Posterior vena cava (tissue), 2 donors: Measurements from ENCODE around the gene ADCY10. TPM values are rescaled to one million over a fixed set of nuclear protein-coding genes. Genes with fewer than 3 reads are reported as not detected.

Experiments
- DNase-seq: peaks from one replicate; pipeline ENCODE4 v3.0.0-alpha.2; 2020; ENCODE audit warnings: low spot score
- intact Hi-C, 2 donors: fragments of 100-400 bp; cut with DNase I; formaldehyde crosslinking; loops; one replicate each; pipeline versions ENCODE4 v1.14.1 to v1.14.2; 2022 to 2023
- long read RNA-seq, 2 donors: library from polyadenylated mRNA; unstranded; transcript quantifications; one replicate each; pipeline ENCODE4 v2.0.0, GENCODE V29; 2020 to 2021
- total RNA-seq, 2 donors: library from RNA; stranded (reverse); fragmentation: NEBNext Ultra II Directional; extraction: Animal tissue kit (Norgen Biotek cat#: 25700); gene quantifications; one replicate each; pipeline ENCODE4 v1.2.1, GENCODE V29; 2021
- donor health status: DM: yes; HTN: yes; CAD: no.
- donor health status: DM: yes; HTN: yes; CAD: no.

ADCY10 gene, protein sequence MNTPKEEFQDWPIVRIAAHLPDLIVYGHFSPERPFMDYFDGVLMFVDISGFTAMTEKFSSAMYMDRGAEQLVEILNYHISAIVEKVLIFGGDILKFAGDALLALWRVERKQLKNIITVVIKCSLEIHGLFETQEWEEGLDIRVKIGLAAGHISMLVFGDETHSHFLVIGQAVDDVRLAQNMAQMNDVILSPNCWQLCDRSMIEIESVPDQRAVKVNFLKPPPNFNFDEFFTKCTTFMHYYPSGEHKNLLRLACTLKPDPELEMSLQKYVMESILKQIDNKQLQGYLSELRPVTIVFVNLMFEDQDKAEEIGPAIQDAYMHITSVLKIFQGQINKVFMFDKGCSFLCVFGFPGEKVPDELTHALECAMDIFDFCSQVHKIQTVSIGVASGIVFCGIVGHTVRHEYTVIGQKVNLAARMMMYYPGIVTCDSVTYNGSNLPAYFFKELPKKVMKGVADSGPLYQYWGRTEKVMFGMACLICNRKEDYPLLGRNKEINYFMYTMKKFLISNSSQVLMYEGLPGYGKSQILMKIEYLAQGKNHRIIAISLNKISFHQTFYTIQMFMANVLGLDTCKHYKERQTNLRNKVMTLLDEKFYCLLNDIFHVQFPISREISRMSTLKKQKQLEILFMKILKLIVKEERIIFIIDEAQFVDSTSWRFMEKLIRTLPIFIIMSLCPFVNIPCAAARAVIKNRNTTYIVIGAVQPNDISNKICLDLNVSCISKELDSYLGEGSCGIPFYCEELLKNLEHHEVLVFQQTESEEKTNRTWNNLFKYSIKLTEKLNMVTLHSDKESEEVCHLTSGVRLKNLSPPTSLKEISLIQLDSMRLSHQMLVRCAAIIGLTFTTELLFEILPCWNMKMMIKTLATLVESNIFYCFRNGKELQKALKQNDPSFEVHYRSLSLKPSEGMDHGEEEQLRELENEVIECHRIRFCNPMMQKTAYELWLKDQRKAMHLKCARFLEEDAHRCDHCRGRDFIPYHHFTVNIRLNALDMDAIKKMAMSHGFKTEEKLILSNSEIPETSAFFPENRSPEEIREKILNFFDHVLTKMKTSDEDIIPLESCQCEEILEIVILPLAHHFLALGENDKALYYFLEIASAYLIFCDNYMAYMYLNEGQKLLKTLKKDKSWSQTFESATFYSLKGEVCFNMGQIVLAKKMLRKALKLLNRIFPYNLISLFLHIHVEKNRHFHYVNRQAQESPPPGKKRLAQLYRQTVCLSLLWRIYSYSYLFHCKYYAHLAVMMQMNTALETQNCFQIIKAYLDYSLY (N-terminal part only)
- total RNA-seq = under 1 TPM; 0.28 to 0.38 TPM
- long read RNA-seq, donor 1 = 0 reads
- long read RNA-seq, donor 2 = 0 reads

GRCh38 chr1:167913895-167914496 lies at the start of gene ADCY10:
TSS of gene ADCY10 (minus strand) at chr1:167914134. CDS start at chr1:167905140, 8,994 bp downstream.
- intact Hi-C loops = no loop called here
- no peak for DNase-seq

GRCh38 chr1:167957710-167958109 lies 43.8 kb upstream of the ADCY10 start:
- no peak for DNase-seq
- intact Hi-C loops = no loop called here

DNA sequence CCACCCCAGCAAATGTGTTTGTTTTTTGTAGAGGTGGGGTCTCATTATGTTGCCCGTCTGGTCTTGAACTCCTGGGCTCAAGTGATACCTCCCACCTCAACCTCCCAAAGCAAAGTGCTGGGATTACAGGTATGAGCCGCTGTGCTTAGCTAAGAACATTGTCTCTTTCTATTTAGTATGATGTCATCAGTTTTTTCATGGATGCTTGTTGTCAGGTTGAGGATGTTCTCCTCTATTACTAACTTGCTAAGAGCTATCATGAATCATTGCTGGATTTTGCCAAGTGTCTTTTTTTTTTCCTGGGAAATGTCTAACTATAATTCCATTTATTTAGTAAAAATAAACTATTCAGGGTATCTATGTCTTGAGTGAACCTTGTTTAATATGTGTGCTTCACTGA lies 42.0 kb upstream of the ADCY10 start:
- no peak for DNase-seq
- intact Hi-C loops = no loop called here

GRCh38 chr1:167950569-167950968 lies 36.6 kb upstream of the ADCY10 start:
- intact Hi-C loops = no loop called here

GRCh38 chr1:167949785-167950184 lies 35.9 kb upstream of the ADCY10 start:
- DNase-seq = no peak
- intact Hi-C loops = no loop called here

More at GRCh38 chr1:167950569-167950968, 36.6 kb upstream of the ADCY10 start:
- DNase-seq = no peak

DNA sequence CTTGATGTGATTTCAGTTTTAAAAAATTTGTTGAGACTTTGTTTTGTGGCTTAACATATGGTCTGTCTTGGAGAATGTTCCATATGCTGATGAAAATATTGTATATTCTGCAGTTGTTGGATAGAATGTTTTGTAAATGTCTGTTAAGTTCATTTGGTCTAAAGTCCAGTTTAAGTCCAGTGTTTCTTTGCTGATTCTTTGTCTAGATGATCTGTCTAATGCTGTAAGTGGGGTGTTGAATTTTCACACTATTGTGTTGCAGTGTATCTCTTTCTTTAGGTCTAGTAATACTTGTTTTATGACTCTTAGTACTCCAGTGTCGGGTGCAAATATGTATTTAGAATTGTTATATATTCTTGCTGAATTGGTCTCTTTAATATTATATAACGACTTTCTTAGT lies 33.8 kb upstream of the ADCY10 start:
- DNase-seq = no peak
- intact Hi-C loops = no loop called here

DNA sequence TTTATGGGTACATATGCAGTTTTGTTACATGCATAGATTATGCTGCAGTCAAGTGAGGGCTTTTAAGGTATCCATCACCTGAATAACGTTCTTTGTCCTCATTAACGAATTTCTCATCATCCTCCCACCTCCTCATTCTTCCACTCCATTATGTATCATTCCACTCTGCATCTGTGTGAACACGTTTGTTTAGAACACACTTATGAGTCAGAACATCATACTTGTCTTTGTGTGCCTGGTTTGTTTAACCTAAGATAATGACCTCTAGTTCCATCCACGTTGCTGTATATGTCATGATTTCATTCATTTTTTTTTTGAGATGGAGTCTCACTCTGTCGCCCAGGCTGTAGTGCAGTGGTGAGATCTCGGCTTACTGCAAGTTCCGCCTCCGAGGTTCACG lies 29.6 kb upstream of the ADCY10 start:
- DNase-seq = no peak
- intact Hi-C loops = no loop called here

DNA sequence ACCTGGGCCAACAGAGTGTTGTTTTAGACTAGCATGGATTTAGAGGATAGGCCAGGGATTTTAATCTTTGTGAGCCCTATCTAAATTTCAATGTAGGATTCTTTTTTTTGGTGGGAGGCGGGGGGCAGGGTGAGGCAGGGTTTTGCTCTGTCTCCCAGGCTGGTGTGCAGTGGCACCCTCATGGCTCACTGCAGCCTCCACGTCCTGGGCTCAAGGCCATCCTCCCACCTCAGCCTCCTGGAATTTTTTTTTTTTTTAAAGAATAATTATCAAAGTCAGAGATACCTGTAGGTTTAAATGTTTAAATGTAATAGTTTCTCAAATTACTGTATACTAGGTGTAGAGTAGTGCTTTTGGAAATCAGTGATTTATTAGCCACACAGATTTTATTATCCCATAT lies 26.3 kb upstream of the ADCY10 start:
- DNase-seq = no peak
- intact Hi-C loops = no loop called here

DNA sequence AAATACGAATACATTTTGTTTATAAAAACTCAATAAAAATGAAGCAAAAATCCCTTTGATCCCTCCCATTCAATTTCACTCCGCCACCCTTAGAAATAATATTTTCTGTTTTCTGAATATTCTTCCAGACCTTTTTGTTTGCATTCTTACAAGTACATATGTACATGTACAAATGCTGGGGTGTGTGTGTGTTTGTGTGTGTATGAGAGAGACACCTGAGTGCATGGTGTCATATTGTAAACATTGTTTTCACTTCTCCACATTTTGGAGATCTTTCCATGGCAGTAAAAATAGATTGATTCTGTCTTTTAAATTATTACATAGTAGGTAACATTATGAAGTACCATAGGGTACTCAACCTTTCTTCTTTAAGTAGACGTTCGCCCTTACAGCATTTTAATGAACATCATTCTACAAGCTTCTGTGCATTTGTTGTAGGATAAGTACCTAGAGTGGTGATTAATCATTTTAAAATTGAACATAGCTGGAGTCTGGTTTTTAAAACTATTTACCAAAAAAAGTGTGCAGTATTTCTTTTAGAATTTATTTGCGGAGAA lies 24.2 kb upstream of the ADCY10 start:
- intact Hi-C loops = no loop called here

DNA sequence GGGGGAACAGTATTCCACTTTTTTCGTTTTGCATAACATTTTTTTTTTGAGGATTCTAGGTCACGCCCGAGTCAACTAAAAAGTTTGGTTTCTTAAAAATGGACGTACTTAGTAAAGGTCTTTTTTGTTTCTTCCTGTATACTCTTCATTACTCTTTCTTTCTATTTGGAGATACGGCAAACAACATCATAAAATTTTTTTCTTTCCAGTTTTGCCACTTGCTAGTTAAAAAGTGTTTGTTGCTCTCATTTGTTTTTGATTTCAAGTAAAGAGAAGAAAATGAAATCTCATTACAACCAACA lies 23.7 kb upstream of the ADCY10 start:
- no peak for DNase-seq
- intact Hi-C loops = no loop called here

More for the DNA sequence above, 24.2 kb upstream of the ADCY10 start:
- DNase-seq = no peak

DNA sequence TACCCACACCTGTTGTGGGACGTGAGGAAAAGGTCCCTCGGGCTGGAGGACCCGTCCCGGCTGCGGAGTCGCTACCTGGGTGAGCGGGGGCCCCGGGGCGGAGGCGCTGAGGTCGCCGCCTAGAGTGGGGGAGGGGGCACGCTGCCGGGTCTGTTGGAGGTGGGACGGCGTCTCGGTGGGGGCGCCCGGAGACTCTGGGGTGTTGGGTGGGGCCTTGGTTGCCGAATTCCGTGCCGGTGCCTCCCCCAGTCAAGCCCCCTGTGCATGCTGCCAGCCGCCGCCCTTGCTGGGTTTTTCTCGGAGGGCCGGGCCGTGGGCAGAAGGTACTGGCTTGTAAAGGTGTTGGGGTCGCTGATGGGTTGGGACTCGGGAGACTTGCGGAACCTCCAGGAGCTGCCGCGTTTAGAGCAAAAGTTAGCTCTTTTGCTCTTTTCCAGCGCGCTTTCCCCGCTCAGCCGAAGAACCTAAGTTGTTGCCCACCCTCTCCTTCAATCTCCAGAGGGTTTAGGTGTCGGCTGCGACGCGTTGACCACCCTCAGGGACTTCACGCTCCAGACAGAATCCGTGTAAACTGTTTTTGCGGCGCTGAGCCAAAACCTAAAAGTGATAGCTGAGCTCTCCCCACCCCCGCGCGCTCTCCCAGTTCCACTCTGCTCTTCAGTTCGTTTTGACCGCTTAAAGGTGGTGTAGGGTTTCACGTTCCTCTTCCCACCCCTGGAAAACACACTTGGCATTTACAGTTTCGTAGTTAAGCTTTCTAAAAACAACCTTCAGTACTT lies 23.2 kb upstream of the ADCY10 start, which contains the start of gene MPC2:
MPC2 (minus strand) TSS at position 143 of the 779 bp plus-strand sequence. CDS start 1,231 bp downstream, outside the sequence.
- intact Hi-C loops = no loop called here
- peak; percentile 88 for DNase-seq

DNA sequence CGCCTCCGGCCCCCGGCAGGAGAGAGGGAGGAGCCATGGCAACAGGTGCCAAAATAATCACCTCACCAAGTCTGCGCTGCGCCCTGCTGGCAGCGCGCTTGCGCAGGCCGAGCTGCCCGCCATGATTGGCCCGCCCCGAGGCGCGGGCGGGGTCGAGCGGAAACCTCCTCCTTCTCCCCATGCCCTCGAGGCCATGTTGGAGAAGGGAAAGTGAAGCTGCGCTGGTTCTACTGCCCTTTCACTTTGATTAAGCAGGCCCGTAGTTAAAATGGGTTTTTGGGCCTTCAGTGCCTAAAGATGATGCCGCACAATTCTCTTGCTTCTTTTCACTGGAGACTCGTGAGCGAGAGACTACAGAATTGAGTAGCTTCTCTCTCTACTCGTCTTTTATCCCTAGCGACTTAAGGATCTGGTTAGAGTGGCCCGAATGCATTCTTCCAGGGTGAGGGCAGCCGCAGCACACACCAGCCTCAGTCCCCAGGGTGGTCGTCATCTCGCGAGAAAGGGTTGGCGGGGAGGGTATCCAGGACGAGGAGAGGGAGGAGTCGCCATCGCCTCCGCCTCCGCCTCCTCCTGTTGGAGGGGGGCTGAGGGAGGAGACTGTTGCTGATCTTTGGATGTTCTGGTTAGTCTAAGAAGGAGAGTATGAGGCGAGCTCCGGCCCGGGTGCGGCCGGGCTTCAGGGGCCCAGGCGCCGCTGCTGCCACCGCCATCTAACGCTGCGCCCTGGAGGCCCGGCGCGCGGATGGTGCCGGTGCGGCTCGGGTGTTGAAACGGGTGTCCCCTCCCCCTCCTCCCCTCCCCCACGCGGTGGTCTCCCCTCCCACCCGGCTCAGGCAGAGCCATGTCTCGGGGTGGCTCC lies 22.4 kb upstream of the ADCY10 start, which contains the start of gene DCAF6:
DCAF6 (plus strand) TSS at position 616 of the 862 bp plus-strand sequence; CDS start at position 845, 229 bp downstream.
- DNase-seq = peak; percentile 98
- intact Hi-C loops = no loop called here

DNA sequence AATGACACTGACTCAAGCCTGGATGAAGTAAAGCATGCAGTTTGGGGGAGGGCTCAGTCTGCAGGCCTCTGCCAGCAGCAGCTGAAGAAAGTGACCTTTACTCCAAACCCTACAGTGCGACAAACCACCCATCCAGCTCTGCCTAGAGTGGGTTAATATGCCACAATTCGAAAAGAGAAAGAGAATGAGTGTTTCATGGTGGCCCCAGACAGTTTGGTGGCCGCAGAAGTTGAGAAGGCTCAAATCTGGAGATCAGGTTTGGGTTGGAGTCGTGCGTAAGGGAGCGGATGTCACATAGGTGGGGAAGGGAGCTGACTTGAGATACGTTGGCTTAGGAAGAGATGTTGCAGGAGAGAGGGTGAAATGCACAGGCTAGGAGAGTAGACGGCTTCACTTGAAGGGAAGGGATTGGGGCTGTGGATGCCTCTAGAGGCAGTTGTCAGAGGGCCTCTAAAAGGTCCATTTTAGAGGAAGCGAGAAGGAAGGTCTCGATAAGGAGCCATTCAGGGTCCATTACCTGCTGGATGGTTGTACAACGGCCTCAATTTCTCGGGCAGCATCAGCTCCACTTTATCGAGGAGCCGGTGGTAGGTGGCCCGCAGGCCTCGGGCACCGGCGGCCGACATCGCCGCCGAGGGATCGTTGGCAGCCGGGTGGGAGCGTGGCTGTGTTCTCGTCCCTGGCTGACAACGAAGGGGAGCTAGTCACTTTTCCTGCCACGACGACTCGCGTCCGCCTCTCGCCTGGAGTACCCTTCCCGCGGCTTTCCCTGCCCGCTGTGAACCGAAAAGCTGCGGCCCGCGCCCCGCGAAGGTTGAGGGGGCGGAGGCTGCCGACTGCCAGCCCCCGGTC lies 21.5 kb upstream of the ADCY10 start:
- intact Hi-C loops = no loop called here
- DNase-seq = no peak

DNA sequence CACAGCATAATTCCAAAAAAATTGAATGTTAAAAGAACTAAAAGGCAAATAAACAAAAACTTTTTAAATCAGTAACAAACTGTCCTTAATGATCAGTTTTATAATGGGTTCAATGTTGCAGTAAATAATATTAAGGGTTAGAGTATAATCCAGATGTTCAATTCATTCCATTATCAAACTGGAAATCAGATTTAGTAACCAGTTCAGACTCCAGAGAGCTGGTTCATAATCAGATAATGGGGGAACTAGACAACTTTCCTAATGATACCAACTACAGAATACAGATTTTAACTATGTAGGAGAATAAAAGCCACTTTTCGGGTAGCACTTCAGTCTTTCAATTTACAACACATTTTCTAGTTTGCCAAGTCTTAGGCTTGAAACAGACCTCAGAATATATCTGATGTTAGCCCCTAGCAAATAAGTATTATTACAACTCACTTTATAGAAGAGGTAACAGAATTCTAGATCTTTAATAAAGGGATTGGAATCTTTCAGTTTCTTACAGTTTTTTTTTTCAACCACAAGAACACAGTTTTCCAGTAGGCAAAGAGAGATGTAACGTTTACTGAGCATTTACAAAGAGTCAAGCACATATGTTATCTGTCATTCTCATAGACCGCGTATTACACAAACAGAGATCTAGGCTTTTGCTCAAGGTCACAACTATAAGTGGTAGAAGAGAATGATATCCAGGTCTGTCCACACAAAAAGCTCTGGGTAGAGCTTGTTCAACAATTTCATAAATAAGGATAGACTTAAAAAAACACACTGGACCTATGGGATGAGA lies 20.7 kb upstream of the ADCY10 start:
- intact Hi-C loops = loop anchor here in 1 of 2 donors (5.0 kb wide), 1 partner anchor 87 kb away; no protein-coding TSS in a partner anchor
- DNase-seq = no peak

- intact Hi-C loops = loop anchor here in 1 of 2 donors (5.0 kb wide), 1 partner anchor 86 kb away; no protein-coding TSS in a partner anchor
- no peak for DNase-seq
Measured at GRCh38 chr1:167933788-167934187, 19.9 kb upstream of the ADCY10 start.
